SK-N-SH treated with all-trans-retinoic acid at 6 μM for 48 hours (cell line): ENCODE results near the gene HSD11B2.

ENCODE experiments used
- ATAC-seq: fragments of 200-7000 bp; cut with Tn5 transposase; 3 replicates; pipeline ENCODE4 v1.9.1; 2020; ENCODE audit warnings: mild to moderate bottlenecking, moderate library complexity
- ARNTL ChIP-seq: fragments of 450-650 bp; formaldehyde crosslinking; IDR thresholded peaks from 2 replicates; pipeline ENCODE4 v1.5.0; 2020; ENCODE audit warnings: low read depth, mild to moderate bottlenecking, moderate library complexity, borderline replicate concordance
- BACH2 ChIP-seq: fragments of 250-450 bp; sonication (Bioruptor Pico); IDR thresholded peaks from 2 replicates; pipeline ENCODE4 v1.9.0; 2021; ENCODE audit warnings: mild to moderate bottlenecking, borderline replicate concordance
- CSDC2 ChIP-seq: fragments of 250-450 bp; sonication (Bioruptor Pico); IDR thresholded peaks from 2 replicates; pipeline ENCODE4 v1.5.0; 2020; ENCODE audit warnings: mild to moderate bottlenecking, moderate library complexity
- ESRRG ChIP-seq: fragments of 250-450 bp; sonication (Bioruptor Pico); IDR thresholded peaks from 2 replicates; pipeline ENCODE4 v1.6.1; 2021; ENCODE audit warnings: mild to moderate bottlenecking
- GLIS3 ChIP-seq: fragments of 250-450 bp; sonication (Bioruptor Pico); IDR thresholded peaks from 2 replicates; pipeline ENCODE4 v1.5.0; 2020; ENCODE audit warnings: mild to moderate bottlenecking, moderate library complexity
- ISL1 ChIP-seq: fragments of 250-450 bp; sonication (Bioruptor Pico); IDR thresholded peaks from 2 replicates; pipeline ENCODE4 v2.1.2; 2022; ENCODE audit warnings: mild to moderate bottlenecking, moderate library complexity
- OSR1 ChIP-seq: fragments of 250-450 bp; sonication (Bioruptor Pico); IDR thresholded peaks from 2 replicates; pipeline ENCODE4 v1.8.0; 2022; ENCODE audit warnings: moderate library complexity, mild to moderate bottlenecking, inconsistent platforms
- PPARA ChIP-seq: fragments of 250-450 bp; sonication (Bioruptor Pico); IDR thresholded peaks from 2 replicates; pipeline ENCODE4 v1.5.0; 2020; ENCODE audit warnings: mild to moderate bottlenecking, borderline replicate concordance
- RARB ChIP-seq: fragments of 250-450 bp; sonication (Bioruptor Pico); IDR thresholded peaks from 2 replicates; pipeline ENCODE4 v1.8.0; 2021; ENCODE audit warnings: mild to moderate bottlenecking, moderate library complexity
- SNAI2 ChIP-seq: fragments of 250-450 bp; sonication (Bioruptor Pico); IDR thresholded peaks from 2 replicates; pipeline ENCODE4 v1.5.0; 2020; ENCODE audit warnings: mild to moderate bottlenecking, moderate library complexity
- TCF4 ChIP-seq: fragments of 250-450 bp; sonication (Bioruptor Pico); IDR thresholded peaks from 2 replicates; pipeline ENCODE4 v1.8.0; 2021; ENCODE audit warnings: mild to moderate bottlenecking, moderate library complexity, borderline replicate concordance
- TOX ChIP-seq: fragments of 250-450 bp; sonication (Bioruptor Pico); IDR thresholded peaks from 2 replicates; pipeline ENCODE4 v1.8.0; 2021; ENCODE audit warnings: mild to moderate bottlenecking, moderate library complexity, borderline replicate concordance
- ZC3H10 ChIP-seq: fragments of 250-450 bp; sonication (Bioruptor Pico); IDR thresholded peaks from 2 replicates; pipeline ENCODE4 v1.5.1; 2021; ENCODE audit warnings: mild to moderate bottlenecking, moderate library complexity
- ZNF565 ChIP-seq: fragments of 450-650 bp; formaldehyde crosslinking; conservative IDR thresholded peaks from 2 replicates; pipeline ENCODE4 v1.5.0; 2020; ENCODE audit warnings: low read depth, mild to moderate bottlenecking, moderate library complexity
- ZNF8 ChIP-seq: fragments of 450-650 bp; formaldehyde crosslinking; IDR thresholded peaks from 2 replicates; pipeline ENCODE4 v1.5.0; 2020; ENCODE audit warnings: mild to moderate bottlenecking, moderate library complexity
- TF ChIP-seq, protein P1 (sequence below): fragments of 250-450 bp; sonication (Bioruptor Pico); IDR thresholded peaks from 2 replicates; pipeline ENCODE4 v1.8.0; 2020; ENCODE audit warnings: mild to moderate bottlenecking, moderate library complexity, borderline replicate concordance
- TF ChIP-seq, protein P2 (sequence below): fragments of 250-450 bp; sonication (Bioruptor Pico); IDR thresholded peaks from 2 replicates; pipeline ENCODE4 v1.8.0; 2021; ENCODE audit warnings: low read depth, mild to moderate bottlenecking, moderate library complexity, borderline replicate concordance
- TF ChIP-seq, protein P3 (sequence below): fragments of 250-450 bp; sonication (Bioruptor Pico); IDR thresholded peaks from 2 replicates; pipeline ENCODE4 v1.5.1; 2021; ENCODE audit warnings: mild to moderate bottlenecking, moderate library complexity
- TF ChIP-seq, protein P4 (sequence below): fragments of 250-450 bp; sonication (Bioruptor Pico); IDR thresholded peaks from 2 replicates; pipeline ENCODE4 v1.5.1; 2020; ENCODE audit warnings: low read depth, mild to moderate bottlenecking, moderate library complexity

HSD11B2 gene

DNA sequence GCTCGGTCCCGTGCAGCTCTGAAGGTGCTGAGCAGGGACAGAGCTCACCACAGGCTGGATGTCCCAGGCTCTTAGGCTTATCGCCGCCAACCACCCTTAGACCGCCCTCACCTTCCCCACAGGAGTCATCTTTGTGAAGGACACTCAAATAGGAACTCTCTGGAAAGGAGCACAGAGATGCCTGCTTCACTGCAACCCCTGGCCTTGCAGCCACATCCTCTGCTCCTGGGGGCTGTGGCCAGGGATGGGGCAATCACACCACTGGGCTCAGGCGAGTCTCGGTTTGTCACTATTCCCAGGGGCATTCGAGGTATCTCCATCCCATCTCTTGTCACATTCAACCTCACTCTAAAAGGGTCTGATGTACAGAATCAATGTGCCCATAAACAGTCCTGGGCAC, 25.6 kb upstream of the HSD11B2 start (continued):
- TF ChIP-seq, protein P1, sequence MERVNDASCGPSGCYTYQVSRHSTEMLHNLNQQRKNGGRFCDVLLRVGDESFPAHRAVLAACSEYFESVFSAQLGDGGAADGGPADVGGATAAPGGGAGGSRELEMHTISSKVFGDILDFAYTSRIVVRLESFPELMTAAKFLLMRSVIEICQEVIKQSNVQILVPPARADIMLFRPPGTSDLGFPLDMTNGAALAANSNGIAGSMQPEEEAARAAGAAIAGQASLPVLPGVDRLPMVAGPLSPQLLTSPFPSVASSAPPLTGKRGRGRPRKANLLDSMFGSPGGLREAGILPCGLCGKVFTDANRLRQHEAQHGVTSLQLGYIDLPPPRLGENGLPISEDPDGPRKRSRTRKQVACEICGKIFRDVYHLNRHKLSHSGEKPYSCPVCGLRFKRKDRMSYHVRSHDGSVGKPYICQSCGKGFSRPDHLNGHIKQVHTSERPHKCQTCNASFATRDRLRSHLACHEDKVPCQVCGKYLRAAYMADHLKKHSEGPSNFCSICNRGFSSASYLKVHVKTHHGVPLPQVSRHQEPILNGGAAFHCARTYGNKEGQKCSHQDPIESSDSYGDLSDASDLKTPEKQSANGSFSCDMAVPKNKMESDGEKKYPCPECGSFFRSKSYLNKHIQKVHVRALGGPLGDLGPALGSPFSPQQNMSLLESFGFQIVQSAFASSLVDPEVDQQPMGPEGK (CRISPR knock-in tag) = no peak
- no peak for TF ChIP-seq ZNF565 (CRISPR knock-in tag)
- no peak for TF ChIP-seq ZC3H10

DNA sequence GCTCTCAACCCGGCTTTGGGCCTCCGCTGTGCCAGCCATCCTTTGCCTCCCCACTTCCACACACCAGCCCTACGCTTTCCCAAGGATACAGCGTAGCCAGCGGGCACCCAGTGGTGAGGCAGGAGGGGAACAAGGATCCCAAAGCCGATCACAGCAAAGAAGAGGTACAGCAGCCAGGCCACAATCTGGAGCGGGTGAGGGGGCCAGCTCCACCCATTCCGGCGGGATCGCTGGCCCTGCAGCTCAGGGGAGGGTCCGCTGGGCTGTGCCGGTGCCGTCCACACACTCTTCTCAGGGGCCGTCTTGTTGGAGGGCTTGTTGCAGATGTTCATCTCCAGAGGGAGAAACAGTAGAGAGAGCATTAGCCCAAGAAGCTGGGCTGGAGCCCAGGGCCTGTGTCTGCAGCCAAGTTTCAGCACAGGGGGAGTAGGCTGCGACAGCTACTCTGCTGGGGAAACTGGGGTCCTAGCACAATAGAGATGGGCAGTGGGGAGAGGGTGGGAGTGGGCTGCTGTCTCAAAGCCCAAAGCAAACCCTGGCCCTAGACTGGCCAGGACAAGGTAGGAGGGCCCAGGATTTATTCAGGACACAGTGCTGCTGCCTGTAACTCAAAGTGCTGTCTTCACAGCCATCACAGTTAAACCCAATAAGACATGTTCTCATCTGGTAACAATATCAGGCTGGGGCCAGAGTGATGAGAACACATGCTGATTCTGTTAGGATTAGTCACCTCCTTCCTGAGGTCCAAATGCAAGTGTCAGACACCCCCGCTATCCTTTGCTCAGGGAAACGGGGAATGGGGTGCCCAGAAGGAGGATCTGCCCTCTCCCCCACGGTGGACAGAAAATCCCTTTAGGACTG, 24.6 kb upstream of the HSD11B2 start:
- ATAC-seq = peak; percentile 96
- TF ChIP-seq, protein P1 (CRISPR knock-in tag) = peak; percentile 36; the same call in 1 of the 2 replicates
- TF ChIP-seq, protein P2, sequence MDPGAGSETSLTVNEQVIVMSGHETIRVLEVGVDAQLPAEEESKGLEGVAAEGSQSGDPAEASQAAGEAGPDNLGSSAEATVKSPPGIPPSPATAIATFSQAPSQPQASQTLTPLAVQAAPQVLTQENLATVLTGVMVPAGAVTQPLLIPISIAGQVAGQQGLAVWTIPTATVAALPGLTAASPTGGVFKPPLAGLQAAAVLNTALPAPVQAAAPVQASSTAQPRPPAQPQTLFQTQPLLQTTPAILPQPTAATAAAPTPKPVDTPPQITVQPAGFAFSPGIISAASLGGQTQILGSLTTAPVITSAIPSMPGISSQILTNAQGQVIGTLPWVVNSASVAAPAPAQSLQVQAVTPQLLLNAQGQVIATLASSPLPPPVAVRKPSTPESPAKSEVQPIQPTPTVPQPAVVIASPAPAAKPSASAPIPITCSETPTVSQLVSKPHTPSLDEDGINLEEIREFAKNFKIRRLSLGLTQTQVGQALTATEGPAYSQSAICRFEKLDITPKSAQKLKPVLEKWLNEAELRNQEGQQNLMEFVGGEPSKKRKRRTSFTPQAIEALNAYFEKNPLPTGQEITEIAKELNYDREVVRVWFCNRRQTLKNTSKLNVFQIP (CRISPR knock-in tag) = no peak
- TF ChIP-seq ISL1 (CRISPR knock-in tag) = no peak
- no peak for TF ChIP-seq ZNF565 (CRISPR knock-in tag)
- no peak for TF ChIP-seq CSDC2

DNA sequence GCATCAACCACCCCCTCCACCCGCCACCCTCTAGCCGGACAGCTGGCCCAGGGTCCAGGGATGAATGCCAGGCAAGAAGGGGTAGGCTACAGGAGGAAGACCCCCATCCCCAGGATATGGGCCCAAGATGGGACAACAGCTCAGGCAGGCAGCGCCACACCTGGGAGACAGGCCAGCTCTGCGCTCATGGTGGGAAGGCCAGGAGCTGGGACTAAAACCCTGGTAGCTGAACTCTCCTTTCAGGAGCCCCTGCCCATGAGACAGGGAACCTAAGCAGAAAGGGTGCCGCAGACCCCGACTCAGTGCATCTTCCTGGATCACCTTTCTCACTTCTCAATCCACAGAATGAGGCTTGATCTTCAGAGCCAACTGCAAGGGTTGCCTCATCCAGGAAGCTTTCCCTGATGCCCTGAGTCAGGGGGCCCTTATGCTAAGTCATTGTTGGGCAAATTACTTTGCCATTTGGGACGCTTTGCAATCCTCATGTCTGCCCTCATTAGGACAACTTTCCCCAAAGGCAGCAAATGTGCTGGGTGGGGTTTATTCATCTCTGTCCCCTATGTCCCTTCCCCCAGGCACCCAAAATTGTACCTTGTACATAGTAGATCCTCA, 23.6 kb upstream of the HSD11B2 start:
- TF ChIP-seq, protein P3, sequence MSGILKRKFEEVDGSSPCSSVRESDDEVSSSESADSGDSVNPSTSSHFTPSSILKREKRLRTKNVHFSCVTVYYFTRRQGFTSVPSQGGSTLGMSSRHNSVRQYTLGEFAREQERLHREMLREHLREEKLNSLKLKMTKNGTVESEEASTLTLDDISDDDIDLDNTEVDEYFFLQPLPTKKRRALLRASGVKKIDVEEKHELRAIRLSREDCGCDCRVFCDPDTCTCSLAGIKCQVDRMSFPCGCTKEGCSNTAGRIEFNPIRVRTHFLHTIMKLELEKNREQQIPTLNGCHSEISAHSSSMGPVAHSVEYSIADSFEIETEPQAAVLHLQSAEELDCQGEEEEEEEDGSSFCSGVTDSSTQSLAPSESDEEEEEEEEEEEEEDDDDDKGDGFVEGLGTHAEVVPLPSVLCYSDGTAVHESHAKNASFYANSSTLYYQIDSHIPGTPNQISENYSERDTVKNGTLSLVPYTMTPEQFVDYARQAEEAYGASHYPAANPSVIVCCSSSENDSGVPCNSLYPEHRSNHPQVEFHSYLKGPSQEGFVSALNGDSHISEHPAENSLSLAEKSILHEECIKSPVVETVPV (CRISPR knock-in tag) = no peak
- TF ChIP-seq, protein P1 (CRISPR knock-in tag) = no peak
- TF ChIP-seq ISL1 (CRISPR knock-in tag) (no peak), ARNTL (CRISPR knock-in tag) (no peak), TCF4 (CRISPR knock-in tag) (no peak), OSR1 (no peak), ZNF8 (no peak), RARB (CRISPR knock-in tag) (no peak), SNAI2 (no peak), TOX (CRISPR knock-in tag) (no peak), CSDC2 (no peak), BACH2 (CRISPR knock-in tag) (no peak), ESRRG (no peak)
- peak; percentile 4; the same call in 2 of the 3 replicates for ATAC-seq

DNA sequence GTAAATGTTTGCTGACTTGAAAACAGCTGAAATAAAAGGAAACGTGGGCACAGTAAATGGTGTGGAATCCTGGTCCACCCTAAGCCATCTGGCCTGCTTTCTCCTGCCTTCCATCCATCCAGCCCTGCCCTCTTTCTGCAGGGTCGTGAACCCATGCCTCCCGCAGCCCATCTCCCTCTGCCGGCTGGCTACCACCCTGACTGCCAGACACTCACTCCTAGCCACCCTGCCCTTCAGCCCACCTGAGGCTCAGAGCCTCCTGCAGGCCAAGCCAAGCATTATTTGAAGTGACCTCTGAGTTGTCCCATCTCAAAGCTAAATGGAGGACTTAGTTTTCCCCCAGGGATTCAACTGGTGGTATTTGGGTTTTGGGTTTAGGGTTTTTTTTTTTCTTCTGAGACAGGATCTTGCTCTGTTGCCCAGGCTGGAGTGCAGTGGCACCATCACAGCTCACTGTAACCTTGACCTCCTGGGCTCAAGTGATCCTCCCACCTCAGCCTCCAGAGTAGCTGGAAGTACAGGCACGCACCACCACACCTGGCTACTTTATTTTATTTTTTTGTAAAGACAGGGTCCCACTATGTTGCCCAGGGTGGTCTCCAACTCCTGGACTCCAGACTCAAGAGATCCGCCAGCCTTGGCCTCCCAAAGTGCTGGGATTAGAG, 23.0 kb upstream of the HSD11B2 start:
- no peak for ATAC-seq

More for the DNA sequence above, 23.0 kb upstream of the HSD11B2 start:
- no peak for TF ChIP-seq ZNF8
- TF ChIP-seq, protein P4, sequence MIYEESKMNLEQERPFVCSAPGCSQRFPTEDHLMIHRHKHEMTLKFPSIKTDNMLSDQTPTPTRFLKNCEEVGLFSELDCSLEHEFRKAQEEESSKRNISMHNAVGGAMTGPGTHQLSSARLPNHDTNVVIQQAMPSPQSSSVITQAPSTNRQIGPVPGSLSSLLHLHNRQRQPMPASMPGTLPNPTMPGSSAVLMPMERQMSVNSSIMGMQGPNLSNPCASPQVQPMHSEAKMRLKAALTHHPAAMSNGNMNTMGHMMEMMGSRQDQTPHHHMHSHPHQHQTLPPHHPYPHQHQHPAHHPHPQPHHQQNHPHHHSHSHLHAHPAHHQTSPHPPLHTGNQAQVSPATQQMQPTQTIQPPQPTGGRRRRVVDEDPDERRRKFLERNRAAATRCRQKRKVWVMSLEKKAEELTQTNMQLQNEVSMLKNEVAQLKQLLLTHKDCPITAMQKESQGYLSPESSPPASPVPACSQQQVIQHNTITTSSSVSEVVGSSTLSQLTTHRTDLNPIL = no peak
- no peak for TF ChIP-seq TOX (CRISPR knock-in tag)
- no peak for TF ChIP-seq ESRRG
- no peak for TF ChIP-seq CSDC2
- no peak for TF ChIP-seq SNAI2
- TF ChIP-seq, protein P1 (CRISPR knock-in tag) = no peak
- no peak for TF ChIP-seq GLIS3
- no peak for TF ChIP-seq RARB (CRISPR knock-in tag)
- TF ChIP-seq PPARA (CRISPR knock-in tag) = no peak
- TF ChIP-seq, all 23 proteins: peak for 0
